Fibroblast of upper back skin (primary cell): ENCODE measurements around the gene RAB31.

Experiments used
- DNase-seq: peaks from one replicate; pipeline ENCODE4 v3.0.0-alpha.2; 2013

RAB31 gene

DNA sequence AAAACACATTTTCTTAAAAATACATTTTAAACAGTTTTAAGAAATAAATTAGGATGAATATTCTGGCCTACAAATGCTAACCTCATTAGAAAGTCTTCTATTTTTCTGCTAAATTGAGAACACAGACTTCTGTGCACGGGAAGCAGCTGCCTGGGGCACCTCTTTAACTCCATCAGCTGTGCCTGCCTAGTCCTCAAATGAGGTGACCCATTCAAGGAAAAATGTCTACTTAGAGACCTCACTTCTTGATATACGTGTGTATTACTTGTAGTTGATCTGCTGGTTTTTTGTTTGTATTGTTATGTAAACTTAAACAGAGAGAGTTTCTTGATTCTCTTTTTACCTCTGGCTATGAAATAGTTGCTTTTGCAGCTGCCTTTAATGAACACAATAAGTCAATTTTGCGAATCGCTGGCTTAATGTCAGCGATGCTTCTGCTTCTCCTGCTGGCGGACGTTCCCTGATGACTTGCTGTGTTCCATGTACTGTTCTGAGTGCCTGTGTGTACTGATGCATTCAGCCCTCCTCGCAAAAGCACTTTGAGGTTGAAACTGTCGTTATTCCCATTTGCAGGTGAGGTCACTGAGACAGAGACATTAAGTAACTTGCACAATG, 88.9 kb downstream of the RAB31 start:
- DNase-seq = no peak

DNA sequence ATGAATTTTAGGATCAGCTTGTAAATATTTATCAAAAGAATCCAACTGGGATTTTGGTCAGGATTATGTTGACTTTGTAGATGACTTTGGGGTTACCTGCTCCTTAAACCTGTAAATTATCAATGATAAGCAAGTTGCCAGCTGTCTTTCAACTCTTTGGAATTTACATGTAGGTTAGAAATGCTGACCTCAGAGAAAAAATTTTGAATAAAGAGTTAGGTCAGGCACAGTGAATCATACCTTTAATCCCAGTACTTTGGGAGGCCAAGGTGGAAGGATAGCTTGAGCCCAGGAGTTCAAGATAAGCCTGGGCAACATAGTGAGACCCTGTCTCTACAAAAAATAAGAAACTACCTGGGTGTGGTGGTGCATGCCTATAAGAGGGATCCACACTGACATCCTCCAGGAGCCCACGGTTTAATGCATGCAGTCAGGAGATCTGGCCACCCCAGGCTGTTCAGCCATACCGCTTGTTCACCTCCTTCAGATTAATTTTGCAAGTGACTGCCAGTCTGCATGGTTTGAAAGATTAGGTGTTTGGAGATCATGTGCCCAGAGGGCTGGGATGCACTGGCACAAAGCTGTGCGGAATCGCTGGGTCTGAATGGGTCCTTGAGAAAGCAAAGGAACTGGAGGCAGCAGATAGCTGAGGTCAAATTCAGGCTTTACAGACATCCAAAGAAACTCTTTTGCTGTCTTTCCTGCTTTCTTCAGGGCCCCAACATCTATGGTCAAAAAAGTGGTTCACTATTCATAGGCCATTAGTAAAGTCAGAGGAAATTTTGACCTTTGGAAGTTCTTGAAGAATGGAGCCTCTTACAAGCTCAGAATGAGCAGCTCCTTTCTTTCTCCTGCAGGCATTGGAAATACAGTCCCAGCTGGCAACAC, 94.3 kb downstream of the RAB31 start:
- no peak for DNase-seq

DNA sequence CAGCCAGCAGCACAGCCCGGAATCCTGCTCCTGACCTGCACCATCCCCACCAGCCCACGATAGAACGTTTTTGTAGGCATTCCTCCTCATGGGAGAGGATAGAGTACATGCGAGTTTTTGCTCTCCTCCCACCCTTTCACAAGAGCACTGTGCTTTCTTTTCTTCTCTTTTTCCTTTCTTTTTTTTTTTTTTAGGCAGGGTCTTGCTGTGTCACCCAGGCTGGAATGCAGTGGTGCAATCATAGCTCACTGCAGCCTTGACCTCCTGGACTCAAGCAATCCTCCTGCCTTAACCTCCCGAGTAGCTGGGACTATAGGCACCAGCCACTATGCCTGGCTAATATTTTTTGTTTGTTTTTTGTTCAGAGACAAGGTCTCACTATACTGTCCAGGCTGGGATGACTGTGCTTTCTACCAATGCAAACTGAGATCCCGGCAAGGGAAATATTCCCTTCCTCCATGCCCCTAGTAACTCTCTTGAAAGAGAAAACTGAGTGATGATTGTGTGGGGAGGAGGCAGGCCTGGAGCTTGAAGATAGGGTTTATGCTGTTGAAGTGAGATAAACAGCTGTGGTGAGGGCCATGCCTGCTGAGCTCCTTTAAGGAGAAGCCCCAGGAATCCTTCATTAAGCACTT, 95.1 kb downstream of the RAB31 start:
- no peak for DNase-seq

DNA sequence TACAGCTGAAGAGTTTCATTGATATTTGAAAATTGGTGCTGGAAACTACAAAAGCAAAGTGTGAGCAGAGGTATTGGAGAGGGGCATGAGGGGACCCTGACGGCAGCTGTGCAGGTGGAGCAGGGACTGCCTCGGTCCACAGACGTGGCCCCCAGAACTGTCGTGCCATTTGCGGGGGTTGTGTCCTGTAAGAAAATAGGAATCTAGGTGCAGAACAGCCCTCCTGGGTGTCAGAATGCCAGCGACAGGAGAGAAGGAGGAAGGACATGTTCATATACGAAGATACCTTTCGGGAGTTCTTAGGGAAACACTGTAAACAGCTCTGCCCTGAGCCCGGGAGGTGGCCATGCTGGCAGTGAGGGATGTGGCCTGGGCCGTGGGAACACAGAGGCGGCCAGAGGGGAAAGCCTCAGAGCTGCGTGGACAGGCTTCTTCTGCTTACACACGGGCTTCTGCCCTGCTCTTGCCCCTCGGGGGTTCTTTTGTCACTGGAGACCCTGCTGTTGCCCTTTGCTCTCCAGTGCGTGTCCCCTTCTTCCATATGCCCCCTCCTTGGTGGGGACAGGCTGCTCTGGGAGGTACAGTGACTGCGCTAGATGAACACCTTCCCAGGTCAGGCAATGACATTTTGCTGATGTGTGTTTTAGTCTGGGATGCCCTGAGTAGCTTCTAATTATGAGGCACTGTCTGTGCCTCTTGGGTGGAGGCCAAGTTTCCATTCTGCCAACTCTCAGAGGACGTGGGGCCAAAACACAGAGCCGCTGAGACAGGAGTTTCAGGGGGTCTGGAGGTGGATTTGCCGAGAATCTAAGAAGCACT, 95.8 kb downstream of the RAB31 start:
- no peak for DNase-seq

DNA sequence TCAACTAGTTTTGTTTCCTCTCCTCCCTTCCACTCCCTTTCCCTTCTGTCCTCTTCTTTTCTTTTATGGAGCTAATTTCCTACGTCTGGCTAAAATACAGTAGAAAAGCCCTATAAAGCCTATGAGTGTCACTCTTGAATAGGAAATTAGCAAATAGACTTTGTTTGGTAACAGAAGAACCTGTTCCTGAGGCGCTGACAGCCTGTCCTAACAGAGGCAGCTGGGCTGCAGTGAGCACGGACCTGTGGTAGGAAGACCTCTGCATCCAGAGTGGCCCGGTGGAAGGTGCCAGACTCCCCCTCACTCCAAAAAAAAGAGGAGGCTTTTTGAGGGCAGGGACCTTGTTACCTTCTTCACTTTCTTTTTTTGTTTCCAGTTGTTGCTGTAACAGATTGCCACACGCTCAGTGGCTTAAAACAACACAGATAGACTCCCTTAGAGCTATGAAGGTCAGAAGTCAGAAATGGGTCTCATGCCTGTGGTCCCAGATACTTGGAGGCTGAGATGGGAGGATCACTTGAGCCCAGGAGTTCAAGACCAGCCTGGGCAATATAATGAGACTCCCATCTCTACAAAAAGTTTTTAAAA, 96.5 kb downstream of the RAB31 start:
- no peak for DNase-seq

DNA sequence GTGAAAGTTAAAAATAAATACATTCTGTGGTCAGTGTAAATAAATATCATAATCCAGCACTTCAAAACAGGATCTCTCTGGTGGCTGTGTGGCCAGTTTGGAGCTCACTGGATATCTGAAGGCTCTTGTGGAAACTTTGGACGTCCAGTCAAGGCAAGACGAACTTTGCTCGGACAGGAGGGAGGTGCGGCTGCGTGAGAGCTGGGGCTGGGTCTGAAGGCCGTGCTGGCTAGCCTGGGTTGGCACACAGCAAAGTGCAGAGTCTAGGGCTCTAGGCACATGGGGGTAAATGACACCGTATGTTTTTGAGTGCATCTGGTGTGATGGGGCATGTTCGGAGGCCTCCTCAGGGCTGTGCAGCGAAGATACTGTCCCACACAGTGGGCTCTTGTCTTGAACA, 98.8 kb downstream of the RAB31 start:
- DNase-seq = no peak

DNA sequence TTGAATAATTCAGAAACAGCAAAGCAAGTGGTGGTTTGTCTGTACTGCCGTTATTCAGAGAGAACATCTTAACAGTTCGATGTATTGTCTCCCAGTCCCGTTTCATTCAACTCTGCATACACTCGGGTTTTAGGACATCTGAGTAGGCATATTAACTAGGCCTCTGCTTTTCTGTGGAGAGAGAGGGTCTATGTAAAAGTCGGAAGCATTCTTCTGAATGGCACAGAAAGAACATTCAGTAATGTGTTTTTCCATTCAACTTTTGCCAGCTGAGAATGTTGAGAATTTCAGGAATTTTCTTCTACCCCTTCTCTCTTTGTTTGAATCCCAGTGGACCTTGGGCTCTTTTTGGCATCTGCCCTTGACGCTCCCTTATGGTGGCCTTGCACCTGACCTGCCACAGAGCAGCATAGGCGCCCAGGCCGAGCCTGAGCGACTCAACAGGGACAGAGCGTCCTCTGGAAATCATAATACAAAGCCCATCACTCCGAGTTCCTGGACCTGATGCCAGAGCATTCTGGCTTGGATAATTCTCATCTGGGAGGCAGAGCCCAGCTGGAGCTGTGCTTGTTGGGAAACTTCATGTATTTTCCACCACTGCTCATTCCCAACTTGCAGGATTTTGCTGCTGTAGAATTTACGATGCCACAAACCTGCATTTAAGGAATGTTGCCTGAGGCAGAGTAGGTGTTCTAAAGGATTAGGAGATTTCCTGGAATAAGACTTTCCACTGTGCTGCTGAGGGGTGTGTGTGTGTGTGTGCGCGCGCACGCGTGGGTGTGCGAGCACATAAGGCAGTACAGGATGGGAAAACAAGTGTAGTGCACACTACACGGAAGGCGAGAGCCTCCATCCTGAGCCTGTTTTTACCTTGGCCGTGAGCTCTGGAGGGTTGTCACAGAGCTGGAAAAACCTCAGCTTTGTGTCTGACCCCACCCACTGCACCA, 100.5 kb downstream of the RAB31 start:
- DNase-seq = peak; percentile 33

DNA sequence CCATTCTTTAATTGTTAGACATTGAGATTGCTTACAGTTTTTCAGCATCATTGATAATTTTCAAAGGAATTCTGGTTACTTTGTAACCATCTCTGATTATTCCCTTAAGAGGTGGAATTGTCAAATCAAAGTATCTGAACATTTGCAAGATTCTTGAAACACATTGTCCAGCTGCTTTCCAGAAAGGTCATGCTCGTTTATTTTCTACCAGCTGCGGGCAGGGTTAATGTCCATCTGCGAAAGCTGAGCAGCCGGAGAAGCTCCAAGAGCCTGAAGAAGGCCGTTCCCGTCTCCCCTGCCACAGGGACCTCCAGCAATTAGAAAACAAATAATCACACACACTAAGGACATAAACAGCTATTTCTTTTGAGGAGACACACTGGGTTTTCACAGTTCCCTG, 101.6 kb downstream of the RAB31 start:
- no peak for DNase-seq

DNA sequence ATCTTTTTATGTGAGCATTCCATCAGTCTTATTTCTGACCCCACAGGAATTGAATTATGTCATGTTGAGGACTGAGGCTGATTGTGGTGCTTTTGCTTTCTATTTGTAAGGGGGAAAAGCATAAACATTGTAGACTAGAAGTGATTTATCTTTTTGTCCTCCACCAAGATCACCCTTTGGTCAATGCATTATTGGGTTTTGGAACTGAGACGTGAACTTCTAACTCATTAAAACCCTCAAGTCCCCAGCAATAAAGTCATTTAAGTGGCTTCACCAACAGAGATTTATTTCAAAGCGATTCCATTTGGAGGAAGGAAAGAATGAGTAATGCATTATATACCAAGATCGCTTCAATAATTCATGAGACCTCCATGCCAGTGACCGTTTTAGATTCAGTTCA, 102.2 kb downstream of the RAB31 start:
- DNase-seq = no peak

DNA sequence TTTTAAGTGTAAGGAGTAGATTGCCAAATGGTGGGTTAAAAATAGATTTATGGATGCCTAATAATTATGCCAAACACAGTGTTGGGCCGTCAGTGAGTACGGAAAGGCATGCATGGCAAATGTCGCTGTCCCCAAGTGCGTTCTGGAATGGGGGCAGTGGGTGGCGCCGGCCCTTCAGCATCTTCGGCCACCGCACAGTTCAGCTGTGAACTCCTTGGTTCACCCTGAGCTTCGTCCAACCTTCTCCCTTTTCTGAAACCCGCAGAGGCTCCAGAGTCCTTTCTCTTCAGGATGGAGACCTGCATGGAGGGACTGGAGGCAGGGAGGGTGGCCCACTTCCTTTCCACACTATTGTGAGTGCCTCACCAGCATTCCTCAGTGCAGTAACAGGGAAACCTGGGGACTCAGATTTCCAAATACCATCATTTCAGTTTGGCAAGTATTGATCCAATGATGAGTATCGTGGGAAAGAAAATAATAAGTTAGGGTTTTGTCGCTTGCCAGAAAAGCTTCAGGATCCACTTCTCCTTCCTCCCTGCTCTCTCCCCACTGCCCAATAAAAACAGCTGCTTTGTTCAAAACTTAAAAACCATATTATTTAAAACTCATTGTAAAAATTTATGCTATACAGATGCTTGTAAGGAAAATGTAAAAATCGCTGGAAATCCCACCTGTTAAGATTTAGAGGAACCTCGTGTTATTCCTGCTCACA, 103.0 kb downstream of the RAB31 start:
- DNase-seq = no peak

DNA sequence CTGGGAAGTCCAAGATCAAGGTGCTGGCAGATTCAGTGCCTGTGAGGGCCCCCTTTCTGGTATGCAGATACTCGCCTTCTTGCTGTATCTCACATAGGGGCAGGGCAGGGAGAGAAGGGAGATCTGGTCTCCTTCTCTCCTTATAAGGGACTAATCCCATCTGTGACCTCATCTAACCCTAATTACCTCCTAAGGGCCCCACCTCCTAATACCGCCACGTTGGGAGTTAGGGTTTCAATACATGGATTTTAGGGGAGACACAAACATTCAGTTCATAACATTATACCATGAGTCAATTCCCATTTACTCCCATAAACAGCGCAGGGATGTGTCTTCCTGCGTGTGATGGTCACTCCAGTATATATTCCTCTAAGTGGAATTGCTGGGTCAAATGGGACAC, 103.9 kb downstream of the RAB31 start:
- DNase-seq = no peak

DNA sequence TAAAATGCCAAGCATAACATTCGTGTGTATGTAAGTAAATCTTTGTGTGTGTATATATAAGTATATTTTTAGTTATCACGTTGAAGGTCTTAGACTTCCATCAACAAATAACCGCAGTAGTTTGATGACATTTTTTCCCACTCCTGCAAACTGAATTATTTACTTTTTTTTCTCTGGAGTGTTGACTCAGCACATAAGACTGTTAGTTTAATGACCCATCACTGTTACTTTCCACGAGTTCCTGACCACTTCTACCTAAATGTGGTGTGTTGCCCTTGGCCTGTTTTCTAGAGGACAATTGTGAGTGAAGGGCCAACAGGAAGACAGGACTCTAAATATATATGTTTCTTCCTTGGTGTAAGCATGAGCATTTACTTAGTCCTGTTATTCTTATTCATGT, 106.3 kb downstream of the RAB31 start:
- DNase-seq = peak; percentile 76

DNA sequence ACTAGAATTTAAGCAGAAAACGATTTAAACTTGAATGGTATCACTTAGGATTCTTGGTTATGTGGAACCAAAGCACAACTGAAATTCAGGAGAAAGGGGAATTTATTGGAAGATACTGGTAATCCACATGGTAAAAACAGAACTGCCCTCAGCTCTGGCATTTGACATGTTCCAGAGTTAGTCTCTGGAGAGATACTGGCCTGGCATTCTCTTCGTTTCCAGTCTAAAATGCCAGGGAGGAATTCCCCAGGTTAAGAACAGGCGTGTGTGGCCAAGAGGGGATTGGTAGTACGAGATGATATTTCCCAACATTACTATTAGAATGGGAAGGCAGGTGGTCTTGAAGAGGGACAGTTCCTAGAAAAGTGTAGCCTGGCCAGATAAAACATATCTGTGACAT, 109.2 kb downstream of the RAB31 start:
- DNase-seq = no peak

DNA sequence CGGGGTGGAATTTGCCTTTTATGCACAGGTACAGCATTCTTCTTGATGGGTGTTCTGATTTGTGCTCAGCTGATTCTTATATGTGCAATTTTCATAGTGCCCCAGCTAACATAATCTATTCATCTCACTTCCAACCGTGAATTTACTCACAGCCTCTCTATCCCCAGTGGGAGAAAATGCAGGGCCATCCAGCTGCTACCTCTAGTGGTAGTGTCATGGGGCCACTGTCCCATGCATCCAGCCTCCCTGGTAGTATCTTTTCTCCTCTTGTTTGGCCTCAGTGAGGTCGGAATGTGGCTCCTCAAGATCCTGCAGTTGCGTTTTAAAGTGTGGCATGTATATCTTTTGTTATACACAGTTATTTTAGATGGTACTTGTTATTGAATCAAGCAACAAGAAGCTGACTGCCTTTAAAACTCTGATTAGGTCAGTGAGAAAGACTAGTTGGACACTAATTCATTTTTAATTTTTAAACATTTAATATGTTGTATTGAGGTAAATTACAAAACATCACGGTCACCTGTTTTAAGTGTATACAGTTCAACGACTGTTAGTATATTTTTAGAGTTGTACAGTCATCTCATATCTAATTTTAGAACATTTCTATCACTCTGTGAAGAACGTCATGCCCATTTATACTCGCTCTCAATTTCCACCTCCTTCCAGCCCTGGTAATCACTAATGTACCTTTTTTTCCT, 109.8 kb downstream of the RAB31 start:
- DNase-seq = no peak

DNA sequence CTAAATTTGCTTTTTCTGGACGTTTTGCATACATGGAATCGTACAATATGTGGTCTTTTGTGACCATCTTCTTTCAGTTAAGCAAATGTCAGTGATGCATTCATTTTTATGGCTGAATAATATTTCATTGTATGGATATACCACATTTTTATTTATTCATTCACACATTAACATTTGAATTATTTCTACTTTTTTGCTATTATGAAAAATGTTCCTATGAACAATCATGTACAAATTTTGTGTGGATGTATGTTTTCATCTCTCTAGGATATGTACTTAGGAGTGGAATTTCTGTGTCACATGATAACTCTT, 110.3 kb downstream of the RAB31 start:
- DNase-seq = no peak

DNA sequence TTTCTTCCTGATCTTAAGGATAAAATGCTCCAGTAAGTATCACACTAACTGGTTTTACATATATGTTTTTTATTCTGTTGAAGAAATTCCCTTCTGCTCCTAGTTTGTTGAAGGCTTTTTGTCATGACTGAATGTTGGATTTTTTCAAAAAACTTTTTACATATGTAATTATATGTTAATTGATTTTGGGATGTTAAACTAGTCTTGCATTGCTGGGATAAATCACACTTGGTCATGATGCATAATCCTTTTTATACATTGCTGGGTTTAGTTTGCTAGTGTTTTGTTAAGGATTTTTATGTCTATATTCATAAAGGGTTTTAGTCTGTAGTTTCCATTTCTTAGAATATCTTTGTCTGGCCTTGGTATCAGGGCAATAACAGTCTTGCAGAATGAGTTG, 112.0 kb downstream of the RAB31 start:
- DNase-seq = no peak

DNA sequence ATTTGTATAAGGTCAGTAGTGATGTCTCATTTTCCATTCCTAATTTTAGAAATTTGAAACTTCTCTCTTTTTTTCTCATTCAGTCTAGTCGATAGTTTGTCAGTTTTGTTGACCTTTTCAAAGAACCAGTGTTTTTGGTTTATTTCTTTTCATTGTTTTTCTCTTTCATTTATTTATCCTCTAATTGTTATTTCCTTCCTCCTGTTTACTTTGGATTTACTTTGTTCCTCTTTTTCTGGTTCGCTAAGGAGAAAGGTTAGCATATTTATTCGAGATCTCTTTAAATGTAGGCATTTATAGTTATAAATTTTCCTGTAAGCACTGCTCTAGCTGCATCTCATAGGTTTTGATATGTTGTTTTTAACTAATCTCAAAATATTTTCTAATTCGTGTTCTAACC, 112.6 kb downstream of the RAB31 start:
- DNase-seq = no peak

DNA sequence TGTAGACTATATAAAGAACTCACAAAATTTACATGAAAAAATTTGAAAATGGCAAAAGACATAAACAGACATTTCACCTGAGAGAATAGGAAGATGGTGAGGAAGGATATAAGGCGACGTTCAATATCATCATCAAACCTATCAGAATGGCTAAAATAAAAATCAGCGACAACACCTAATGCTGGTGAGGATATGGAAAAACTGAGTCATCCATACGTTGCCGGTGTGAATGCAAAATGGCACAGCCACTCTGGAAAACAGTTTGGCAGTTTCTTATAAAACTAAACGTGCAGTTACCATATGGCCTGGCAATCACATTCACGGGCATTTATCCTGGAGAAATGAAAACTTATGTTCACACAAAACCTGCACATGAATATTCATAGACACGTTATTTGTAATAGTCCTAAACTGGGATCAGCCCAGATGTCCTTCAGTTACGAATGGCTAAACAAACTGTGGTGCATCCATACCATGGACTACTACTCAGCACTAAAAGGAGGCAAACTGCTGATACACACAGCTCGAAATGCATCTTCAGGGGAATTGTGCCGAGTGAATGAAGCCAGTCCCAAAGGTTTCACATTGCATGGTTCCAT, 114.6 kb downstream of the RAB31 start:
- DNase-seq = no peak

DNA sequence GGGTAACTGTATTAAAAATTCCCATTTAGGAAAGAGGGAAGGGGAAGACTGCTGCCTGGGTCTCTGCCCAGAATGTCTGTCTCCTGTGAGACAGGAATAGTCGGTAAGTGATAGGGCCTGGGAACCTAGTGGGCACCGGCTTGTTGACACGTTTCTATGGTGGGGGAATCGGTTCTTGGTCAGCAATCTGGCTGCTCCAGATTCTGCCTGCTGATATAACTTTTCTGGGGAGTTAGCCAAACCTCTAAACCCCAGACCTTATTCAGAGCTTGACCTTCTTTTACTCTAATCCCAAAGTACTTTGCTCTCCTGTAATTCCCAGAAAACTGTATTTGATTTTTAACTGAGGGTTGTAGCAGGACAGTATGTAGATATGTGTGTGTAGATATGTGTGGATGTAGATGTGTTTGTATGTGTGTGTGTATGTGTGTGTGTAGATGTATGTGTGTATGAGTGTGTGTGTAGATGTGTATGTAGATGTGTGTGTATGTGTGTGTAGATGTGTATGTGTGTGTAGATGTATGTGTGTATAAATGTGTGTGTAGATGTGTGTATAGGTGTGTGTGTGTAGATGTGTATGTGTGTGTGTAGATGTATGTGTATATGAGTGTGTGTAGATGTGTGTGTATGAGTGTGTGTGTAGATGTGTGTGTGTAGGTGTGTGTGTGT, 115.8 kb downstream of the RAB31 start:
- peak; percentile 72 for DNase-seq

DNA sequence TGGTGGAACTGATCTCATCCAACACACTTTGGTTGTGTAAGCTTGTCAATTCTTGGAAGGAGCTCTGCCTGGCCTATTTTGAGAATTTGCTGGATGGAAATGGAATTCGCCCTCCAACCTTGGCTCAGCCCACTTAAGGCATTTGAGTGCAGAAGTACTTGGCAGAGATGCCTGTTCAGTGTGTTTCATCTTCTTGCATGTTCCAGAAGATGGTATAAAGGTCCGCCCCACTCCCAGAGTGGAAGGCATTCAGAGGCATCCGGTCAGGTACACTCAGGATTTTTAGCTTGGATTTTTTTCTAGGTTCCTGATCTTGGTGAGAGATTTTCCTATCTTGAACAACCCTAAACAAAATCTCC, 116.4 kb downstream of the RAB31 start:
- peak; percentile 80 for DNase-seq
